Liver (tissue), 9 donors: ENCODE measurements around the gene TMEM19. TPM values are rescaled to one million over a fixed set of nuclear protein-coding genes. Genes with fewer than 3 reads are reported as not detected.

Experiments used
- DNase-seq: peaks from one replicate; pipeline ENCODE4 v3.0.0-alpha.2; 2017; ENCODE audit warnings: low spot score
- H3K27ac ChIP-seq, 2 donors: one replicate each; pipeline ENCODE4 v1.7.0; 2013; ENCODE audit warnings: inconsistent platforms in 2 of 2, low read length in 2 of 2, control low read depth in 1 of 2, low read depth in 1 of 2, mild to moderate bottlenecking in 1 of 2
- H3K27me3 ChIP-seq, 4 donors: one replicate each; pipeline versions ENCODE4 v1.6.1 to v1.7.0; 2013; ENCODE audit warnings: low read length in 3 of 4, inconsistent platforms in 1 of 4, mild to moderate bottlenecking in 1 of 4, moderate library complexity in 1 of 4; ENCODE audit not compliant: control insufficient read depth in 4 of 4, insufficient read depth in 4 of 4
- H3K36me3 ChIP-seq, 4 donors: one replicate each; pipeline versions ENCODE4 v1.6.1 to v1.7.0; 2013; ENCODE audit warnings: low read length in 3 of 4, mild to moderate bottlenecking in 3 of 4, low read depth in 1 of 4, moderate library complexity in 1 of 4; ENCODE audit not compliant: control insufficient read depth in 4 of 4, insufficient read depth in 3 of 4
- H3K4me1 ChIP-seq, 4 donors: one replicate each; pipeline versions ENCODE4 v1.6.1 to v1.7.0; 2013; ENCODE audit warnings: low read length in 3 of 4, mild to moderate bottlenecking in 3 of 4, moderate library complexity in 1 of 4; ENCODE audit not compliant: control insufficient read depth in 4 of 4, insufficient read depth in 4 of 4
- H3K4me3 ChIP-seq, 3 donors: one replicate each; pipeline versions ENCODE4 v1.6.1 to v1.7.0; 2013; ENCODE audit warnings: low read length in 3 of 3, control low read depth in 1 of 3, low read depth in 1 of 3, mild to moderate bottlenecking in 1 of 3
- H3K9ac ChIP-seq, 2 donors: one replicate each; pipeline ENCODE4 v1.7.0; 2013; ENCODE audit warnings: low read length in 2 of 2, mild to moderate bottlenecking in 2 of 2, moderate library complexity in 2 of 2, control low read depth in 1 of 2, low read depth in 1 of 2
- H3K9me3 ChIP-seq, 4 donors: one replicate each; pipeline versions ENCODE4 v1.6.1 to v1.7.0; 2013; ENCODE audit warnings: low read length in 3 of 4; ENCODE audit not compliant: control insufficient read depth in 4 of 4
- FOXA1 ChIP-seq: IDR thresholded peaks from 2 replicates; pipeline ENCODE4 v1.6.1; 2016; ENCODE audit warnings: antibody characterized with exemption
- GABPA ChIP-seq, 2 donors: IDR thresholded peaks in 1 of 2; conservative IDR thresholded peaks in 1 of 2; 2 replicates each; pipeline ENCODE4 v1.6.1; 2016; ENCODE audit warnings: antibody characterized with exemption in 2 of 2, mild to moderate bottlenecking in 1 of 2, moderate library complexity in 1 of 2
- HNF4A ChIP-seq, 2 donors: conservative IDR thresholded peaks; 2 replicates each; pipeline ENCODE4 v1.6.1; 2016; ENCODE audit warnings: antibody characterized with exemption in 2 of 2, mild to moderate bottlenecking in 2 of 2
- HNF4G ChIP-seq: IDR thresholded peaks from 2 replicates; pipeline ENCODE4 v1.6.1; 2016; ENCODE audit warnings: antibody characterized with exemption
- NR2F2 ChIP-seq: IDR thresholded peaks from 2 replicates; pipeline ENCODE4 v1.6.1; 2016; ENCODE audit warnings: antibody characterized with exemption
- RAD21 ChIP-seq, 2 donors: IDR thresholded peaks; 2 replicates each; pipeline ENCODE4 v1.6.1; 2016; ENCODE audit warnings: antibody characterized with exemption in 2 of 2, mild to moderate bottlenecking in 2 of 2
- RXRA ChIP-seq, 2 donors: IDR thresholded peaks; 2 replicates each; pipeline ENCODE4 v1.6.1; 2017 to 2018; ENCODE audit warnings: antibody characterized with exemption in 2 of 2, mild to moderate bottlenecking in 1 of 2
- SP1 ChIP-seq: IDR thresholded peaks from 2 replicates; pipeline ENCODE4 v1.6.1; 2018; ENCODE audit warnings: antibody characterized with exemption, mild to moderate bottlenecking
- TAF1 ChIP-seq: conservative IDR thresholded peaks from 2 replicates; pipeline ENCODE4 v1.6.1; 2016; ENCODE audit warnings: antibody characterized with exemption, mild to moderate bottlenecking
- YY1 ChIP-seq: IDR thresholded peaks from 2 replicates; pipeline ENCODE4 v1.6.1; 2016; ENCODE audit warnings: antibody characterized with exemption, mild to moderate bottlenecking
- WGBS: extraction: QIAGEN DNeasy Blood & Tissue Kit; methylation state at CpG from one replicate; pipeline ENCODE4 v1.1.7; 2013; 5-methylcytosine and 5-hydroxymethylcytosine counted together
- polyA plus RNA-seq, 2 donors: library from polyadenylated mRNA; stranded (reverse) in 1 of 2; unstranded in 1 of 2; fragments of 200-250 nt in 1 of 2; fragments of >200 nt in 1 of 2; fragmentation: Nextera tagmentation in 1 of 2; extraction: Ambion mirVana in 1 of 2; gene quantifications; one replicate each; pipeline versions ENCODE4 v1.2.1 to v1.2.3, GENCODE V29; 2013 to 2015
- total RNA-seq, 2 donors: library from RNA; depleted of rRNA; stranded (reverse); fragments of >200 nt; gene quantifications; one replicate each; pipeline ENCODE4 v1.2.3, GENCODE V29; 2014
- TF ChIP-seq, protein P1 (sequence below): IDR thresholded peaks from 2 replicates; pipeline ENCODE4 v1.6.1; 2016; ENCODE audit warnings: antibody characterized with exemption
- TF ChIP-seq, protein P2 (sequence below): IDR thresholded peaks from 2 replicates; pipeline ENCODE4 v1.6.1; 2016; ENCODE audit warnings: antibody characterized with exemption
- TF ChIP-seq, protein P3 (sequence below): fragments of 150-350 bp; IDR thresholded peaks from 2 replicates; pipeline ENCODE4 v1.5.1; 2017; ENCODE audit warnings: improper control_type of control experiment, low read depth, low read length; ENCODE audit not compliant: missing input control
- TF ChIP-seq, protein P4 (sequence below): IDR thresholded peaks from 2 replicates; pipeline ENCODE4 v1.6.1; 2016; ENCODE audit warnings: antibody characterized with exemption, mild to moderate bottlenecking
- TF ChIP-seq, protein P5 (sequence below): IDR thresholded peaks from 2 replicates; pipeline ENCODE4 v1.6.1; 2016; ENCODE audit warnings: antibody characterized with exemption
- donor health status: healthy.
- donor health status: healthy.
- donor health status: healthy.
- donor health status: healthy.
- donor health status: healthy.

TMEM19 gene
- total and polyA plus RNA-seq, 4 donors, result 9.5 to 30.0 (median 11.4) TPM

DNA sequence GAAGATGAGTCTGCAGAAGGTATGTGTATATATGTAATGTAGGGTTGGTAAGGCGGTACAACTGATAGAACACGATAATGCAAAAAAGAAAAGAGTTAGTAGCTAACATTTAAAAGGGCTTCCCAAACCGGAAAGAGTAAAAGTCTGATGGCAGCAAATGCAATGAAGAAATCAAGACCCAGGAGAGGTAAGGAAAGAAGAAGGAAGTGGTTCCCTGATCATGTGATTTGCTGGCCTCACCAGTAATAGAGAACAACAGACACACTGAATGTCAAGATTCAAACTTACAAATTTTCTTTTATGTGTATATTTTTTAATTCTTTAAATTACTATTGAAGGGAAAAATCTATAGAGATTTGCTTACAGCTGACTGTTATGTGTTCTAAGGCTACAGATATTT lies 40.6 kb upstream of the TMEM19 start:
- Histone ChIP-seq H3K36me3 (peaks cover 7 to 43% (median 37%) of the 10 kb centered on the region in 4 donors), H3K9me3 (no peaks in the 10 kb centered on the region), H3K27me3 (no peaks in the 10 kb centered on the region), H3K4me3 (no peak overlapping the region), H3K4me1 (no peaks in the 10 kb centered on the region), H3K9ac (no peak overlapping the region), H3K27ac (no peak overlapping the region)
- TF ChIP-seq SP1 (no peak), HNF4A (conservative IDR thresholded peaks at IDR 0.05) (no peak), FOXA1 (no peak), HNF4G (no peak), RAD21 (IDR thresholded peaks at IDR 0.05) (no peak), NR2F2 (no peak), YY1 (no peak), GABPA (IDR thresholded peaks at IDR 0.05 in 1 of 2, conservative IDR thresholded peaks at IDR 0.05 in 1 of 2) (no peak), RXRA (IDR thresholded peaks at IDR 0.05) (no peak), TAF1 (no peak)
- TF ChIP-seq, protein P1, sequence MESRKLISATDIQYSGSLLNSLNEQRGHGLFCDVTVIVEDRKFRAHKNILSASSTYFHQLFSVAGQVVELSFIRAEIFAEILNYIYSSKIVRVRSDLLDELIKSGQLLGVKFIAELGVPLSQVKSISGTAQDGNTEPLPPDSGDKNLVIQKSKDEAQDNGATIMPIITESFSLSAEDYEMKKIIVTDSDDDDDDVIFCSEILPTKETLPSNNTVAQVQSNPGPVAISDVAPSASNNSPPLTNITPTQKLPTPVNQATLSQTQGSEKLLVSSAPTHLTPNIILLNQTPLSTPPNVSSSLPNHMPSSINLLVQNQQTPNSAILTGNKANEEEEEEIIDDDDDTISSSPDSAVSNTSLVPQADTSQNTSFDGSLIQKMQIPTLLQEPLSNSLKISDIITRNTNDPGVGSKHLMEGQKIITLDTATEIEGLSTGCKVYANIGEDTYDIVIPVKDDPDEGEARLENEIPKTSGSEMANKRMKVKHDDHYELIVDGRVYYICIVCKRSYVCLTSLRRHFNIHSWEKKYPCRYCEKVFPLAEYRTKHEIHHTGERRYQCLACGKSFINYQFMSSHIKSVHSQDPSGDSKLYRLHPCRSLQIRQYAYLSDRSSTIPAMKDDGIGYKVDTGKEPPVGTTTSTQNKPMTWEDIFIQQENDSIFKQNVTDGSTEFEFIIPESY, result no peak
- TF ChIP-seq, protein P2, sequence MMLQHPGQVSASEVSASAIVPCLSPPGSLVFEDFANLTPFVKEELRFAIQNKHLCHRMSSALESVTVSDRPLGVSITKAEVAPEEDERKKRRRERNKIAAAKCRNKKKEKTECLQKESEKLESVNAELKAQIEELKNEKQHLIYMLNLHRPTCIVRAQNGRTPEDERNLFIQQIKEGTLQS, result no peak
- TF ChIP-seq, protein P3, sequence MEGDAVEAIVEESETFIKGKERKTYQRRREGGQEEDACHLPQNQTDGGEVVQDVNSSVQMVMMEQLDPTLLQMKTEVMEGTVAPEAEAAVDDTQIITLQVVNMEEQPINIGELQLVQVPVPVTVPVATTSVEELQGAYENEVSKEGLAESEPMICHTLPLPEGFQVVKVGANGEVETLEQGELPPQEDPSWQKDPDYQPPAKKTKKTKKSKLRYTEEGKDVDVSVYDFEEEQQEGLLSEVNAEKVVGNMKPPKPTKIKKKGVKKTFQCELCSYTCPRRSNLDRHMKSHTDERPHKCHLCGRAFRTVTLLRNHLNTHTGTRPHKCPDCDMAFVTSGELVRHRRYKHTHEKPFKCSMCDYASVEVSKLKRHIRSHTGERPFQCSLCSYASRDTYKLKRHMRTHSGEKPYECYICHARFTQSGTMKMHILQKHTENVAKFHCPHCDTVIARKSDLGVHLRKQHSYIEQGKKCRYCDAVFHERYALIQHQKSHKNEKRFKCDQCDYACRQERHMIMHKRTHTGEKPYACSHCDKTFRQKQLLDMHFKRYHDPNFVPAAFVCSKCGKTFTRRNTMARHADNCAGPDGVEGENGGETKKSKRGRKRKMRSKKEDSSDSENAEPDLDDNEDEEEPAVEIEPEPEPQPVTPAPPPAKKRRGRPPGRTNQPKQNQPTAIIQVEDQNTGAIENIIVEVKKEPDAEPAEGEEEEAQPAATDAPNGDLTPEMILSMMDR, result no peak
- TF ChIP-seq, protein P4, sequence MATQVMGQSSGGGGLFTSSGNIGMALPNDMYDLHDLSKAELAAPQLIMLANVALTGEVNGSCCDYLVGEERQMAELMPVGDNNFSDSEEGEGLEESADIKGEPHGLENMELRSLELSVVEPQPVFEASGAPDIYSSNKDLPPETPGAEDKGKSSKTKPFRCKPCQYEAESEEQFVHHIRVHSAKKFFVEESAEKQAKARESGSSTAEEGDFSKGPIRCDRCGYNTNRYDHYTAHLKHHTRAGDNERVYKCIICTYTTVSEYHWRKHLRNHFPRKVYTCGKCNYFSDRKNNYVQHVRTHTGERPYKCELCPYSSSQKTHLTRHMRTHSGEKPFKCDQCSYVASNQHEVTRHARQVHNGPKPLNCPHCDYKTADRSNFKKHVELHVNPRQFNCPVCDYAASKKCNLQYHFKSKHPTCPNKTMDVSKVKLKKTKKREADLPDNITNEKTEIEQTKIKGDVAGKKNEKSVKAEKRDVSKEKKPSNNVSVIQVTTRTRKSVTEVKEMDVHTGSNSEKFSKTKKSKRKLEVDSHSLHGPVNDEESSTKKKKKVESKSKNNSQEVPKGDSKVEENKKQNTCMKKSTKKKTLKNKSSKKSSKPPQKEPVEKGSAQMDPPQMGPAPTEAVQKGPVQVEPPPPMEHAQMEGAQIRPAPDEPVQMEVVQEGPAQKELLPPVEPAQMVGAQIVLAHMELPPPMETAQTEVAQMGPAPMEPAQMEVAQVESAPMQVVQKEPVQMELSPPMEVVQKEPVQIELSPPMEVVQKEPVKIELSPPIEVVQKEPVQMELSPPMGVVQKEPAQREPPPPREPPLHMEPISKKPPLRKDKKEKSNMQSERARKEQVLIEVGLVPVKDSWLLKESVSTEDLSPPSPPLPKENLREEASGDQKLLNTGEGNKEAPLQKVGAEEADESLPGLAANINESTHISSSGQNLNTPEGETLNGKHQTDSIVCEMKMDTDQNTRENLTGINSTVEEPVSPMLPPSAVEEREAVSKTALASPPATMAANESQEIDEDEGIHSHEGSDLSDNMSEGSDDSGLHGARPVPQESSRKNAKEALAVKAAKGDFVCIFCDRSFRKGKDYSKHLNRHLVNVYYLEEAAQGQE, result no peak
- TF ChIP-seq, protein P5, sequence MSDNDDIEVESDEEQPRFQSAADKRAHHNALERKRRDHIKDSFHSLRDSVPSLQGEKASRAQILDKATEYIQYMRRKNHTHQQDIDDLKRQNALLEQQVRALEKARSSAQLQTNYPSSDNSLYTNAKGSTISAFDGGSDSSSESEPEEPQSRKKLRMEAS, result no peak
- 90% methylated on average over 3 of the region's 3 CpGs for WGBS
- DNase-seq, result no peak

DNA sequence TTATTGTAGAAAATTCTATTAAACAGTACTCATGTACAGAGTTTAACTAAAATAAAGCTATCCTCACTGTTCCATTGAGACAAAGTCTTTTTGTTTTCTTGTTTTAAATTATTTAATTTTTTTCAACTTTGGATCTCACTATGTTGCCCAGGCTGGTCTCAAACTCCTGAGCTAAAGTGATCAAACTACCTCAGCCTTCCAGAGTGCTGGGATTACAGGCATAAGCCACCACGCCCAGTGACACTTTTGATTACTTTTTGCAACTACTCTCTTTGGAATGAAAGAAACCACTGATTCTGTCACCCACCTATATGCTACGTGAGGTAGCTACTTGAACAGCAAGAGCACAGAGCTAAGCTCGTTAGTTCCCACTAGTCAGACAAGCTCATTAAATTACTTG lies 39.4 kb upstream of the TMEM19 start:
- Histone ChIP-seq H3K4me3 (no peak overlapping the region), H3K4me1 (no peaks in the 10 kb centered on the region), H3K9me3 (no peaks in the 10 kb centered on the region), H3K36me3 (peaks cover 4 to 40% (median 33%) of the 10 kb centered on the region in 4 donors), H3K27ac (no peak overlapping the region), H3K27me3 (no peaks in the 10 kb centered on the region), H3K9ac (no peak overlapping the region)
- DNase-seq, result no peak
- WGBS, result 98% methylated on average over 3 of the region's 3 CpGs
- TF ChIP-seq HNF4A (conservative IDR thresholded peaks at IDR 0.05), result no peak
- TF ChIP-seq SP1, result no peak
- TF ChIP-seq RAD21 (IDR thresholded peaks at IDR 0.05), result no peak
- TF ChIP-seq, protein P4, result no peak
- TF ChIP-seq HNF4G, result no peak
- TF ChIP-seq, protein P1, result no peak
- TF ChIP-seq, protein P2, result no peak
- TF ChIP-seq TAF1, result no peak
- TF ChIP-seq NR2F2, result no peak
- TF ChIP-seq YY1, result no peak
- TF ChIP-seq, protein P5, result no peak
